ENCODE measurements around the gene SMYD3. TPM values are rescaled to one million over a fixed set of nuclear protein-coding genes. Genes with fewer than 3 reads are reported as not detected.
"Not testable (repeated sequence)": the region's sequence is repeated elsewhere in the genome, so short reads cannot be mapped to it uniquely, and the experiment has no call there.

Gene SMYD3
- total and polyA plus RNA-seq, 11 donors, result 6.3 to 12.1 (median 9.5) TPM

DNA sequence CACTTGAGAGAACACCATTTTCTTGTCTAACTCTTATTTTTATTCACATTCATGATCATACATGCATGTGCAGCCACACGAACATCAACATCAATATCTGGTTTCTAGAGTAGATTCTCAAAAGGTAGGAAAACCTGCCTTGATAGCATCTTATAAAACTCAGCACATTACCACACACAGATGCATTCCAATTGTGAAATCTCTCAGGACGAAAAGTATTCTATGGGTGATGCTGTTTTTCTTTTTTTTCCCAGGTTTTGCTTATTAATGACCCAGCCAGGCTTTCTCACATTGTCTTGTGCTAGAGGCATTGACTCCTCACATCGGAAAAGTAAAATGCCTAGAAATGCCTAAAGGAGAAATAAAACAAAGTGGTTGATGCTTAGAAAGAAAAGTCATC is 789.5 kb downstream of the SMYD3 start:
- Histone ChIP-seq H3K4me3 (no peak overlapping the region), H3K9me3 (no peaks in the 10 kb centered on the region), H3K36me3 (no peaks in the 10 kb centered on the region), H3K27ac (no peak overlapping the region), H3K4me1 (no peaks in the 10 kb centered on the region), H3K27me3 (no peaks in the 10 kb centered on the region)
- no peak for TF ChIP-seq POLR2A (IDR thresholded peaks at IDR 0.05)
- TF ChIP-seq, protein P1, sequence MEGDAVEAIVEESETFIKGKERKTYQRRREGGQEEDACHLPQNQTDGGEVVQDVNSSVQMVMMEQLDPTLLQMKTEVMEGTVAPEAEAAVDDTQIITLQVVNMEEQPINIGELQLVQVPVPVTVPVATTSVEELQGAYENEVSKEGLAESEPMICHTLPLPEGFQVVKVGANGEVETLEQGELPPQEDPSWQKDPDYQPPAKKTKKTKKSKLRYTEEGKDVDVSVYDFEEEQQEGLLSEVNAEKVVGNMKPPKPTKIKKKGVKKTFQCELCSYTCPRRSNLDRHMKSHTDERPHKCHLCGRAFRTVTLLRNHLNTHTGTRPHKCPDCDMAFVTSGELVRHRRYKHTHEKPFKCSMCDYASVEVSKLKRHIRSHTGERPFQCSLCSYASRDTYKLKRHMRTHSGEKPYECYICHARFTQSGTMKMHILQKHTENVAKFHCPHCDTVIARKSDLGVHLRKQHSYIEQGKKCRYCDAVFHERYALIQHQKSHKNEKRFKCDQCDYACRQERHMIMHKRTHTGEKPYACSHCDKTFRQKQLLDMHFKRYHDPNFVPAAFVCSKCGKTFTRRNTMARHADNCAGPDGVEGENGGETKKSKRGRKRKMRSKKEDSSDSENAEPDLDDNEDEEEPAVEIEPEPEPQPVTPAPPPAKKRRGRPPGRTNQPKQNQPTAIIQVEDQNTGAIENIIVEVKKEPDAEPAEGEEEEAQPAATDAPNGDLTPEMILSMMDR (IDR thresholded peaks at IDR 0.05), result no peak
- intact Hi-C loops (cut with DNase I), result no loop called here
- 89 to 97% (median 95%) methylated on average over 3 of the region's 3 CpGs for WGBS, 4 donors
- ATAC-seq (no peak), DNase-seq (no peak)

DNA sequence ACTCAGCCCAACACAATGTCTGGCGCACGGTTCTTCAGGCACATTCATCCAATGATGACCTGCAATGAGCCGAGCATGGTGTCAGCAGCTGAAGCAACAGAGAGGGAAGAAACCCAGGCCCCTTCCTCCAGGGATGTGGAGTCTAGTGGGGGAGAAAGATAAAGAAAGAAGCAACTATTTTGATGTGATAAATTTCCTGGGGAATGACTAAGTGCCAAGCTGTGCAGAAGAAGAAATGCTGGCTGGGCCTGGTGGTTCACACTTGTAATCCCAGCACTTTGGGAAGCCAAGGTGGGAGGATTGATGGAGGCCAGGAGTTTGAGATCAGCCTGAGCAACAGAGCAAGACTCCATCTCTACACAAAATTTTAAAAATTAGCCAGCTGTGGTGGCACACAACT is 790.5 kb downstream of the SMYD3 start:
- H3K27ac ChIP-seq, result no peak overlapping the region
- H3K36me3 ChIP-seq, result no peaks in the 10 kb centered on the region
- no peak for TF ChIP-seq POLR2A (IDR thresholded peaks at IDR 0.05)
- TF ChIP-seq, protein P1 (IDR thresholded peaks at IDR 0.05), result no peak
- ATAC-seq (no peak), DNase-seq (no peak)
- WGBS, 4 donors, result 90 to 92% (median 91%) methylated on average over 3 of the region's 3 CpGs
- no peaks in the 10 kb centered on the region for H3K9me3 ChIP-seq
- no peaks in the 10 kb centered on the region for H3K4me1 ChIP-seq
- intact Hi-C loops (cut with DNase I), result no loop called here
- H3K27me3 ChIP-seq, result no peaks in the 10 kb centered on the region
- H3K4me3 ChIP-seq, result no peak overlapping the region

GRCh38 chr1:245715970-245716369 is 791.1 kb downstream of the SMYD3 start:
- H3K27ac ChIP-seq, result no peak overlapping the region
- H3K27me3 ChIP-seq, result no peaks in the 10 kb centered on the region
- intact Hi-C loops (cut with DNase I), result no loop called here
- no peak for TF ChIP-seq POLR2A (IDR thresholded peaks at IDR 0.05)
- TF ChIP-seq, protein P1 (IDR thresholded peaks at IDR 0.05), result no peak
- H3K36me3 ChIP-seq, result no peaks in the 10 kb centered on the region
- H3K4me3 ChIP-seq, result no peak overlapping the region
- no peak for DNase-seq
- WGBS, 4 donors, result 55 to 78% (median 70%) methylated on average over 1 of the region's 1 CpG
- no peaks in the 10 kb centered on the region for H3K4me1 ChIP-seq
- ATAC-seq, result peak in 1 of 4 donors; percentile 31
- H3K9me3 ChIP-seq, result no peaks in the 10 kb centered on the region

- no peak for ATAC-seq
- no peaks in the 10 kb centered on the region for H3K4me1 ChIP-seq
Observed at GRCh38 chr1:245715291-245715701, 791.8 kb downstream of the SMYD3 start.

GRCh38 chr1:245714027-245714426 is 793.1 kb downstream of the SMYD3 start:
- H3K36me3 ChIP-seq; ATAC-seq; H3K4me1 ChIP-seq; H3K9me3 ChIP-seq; H3K27ac ChIP-seq; intact Hi-C loops (cut with DNase I); H3K27me3 ChIP-seq; H3K4me3 ChIP-seq; DNase-seq: not testable (repeated sequence)
- WGBS, 4 donors, result 91 to 96% (median 94%) methylated on average over 3 of the region's 3 CpGs

More at GRCh38 chr1:245715291-245715701, 791.8 kb downstream of the SMYD3 start:
- WGBS, 4 donors, result 37 to 53% (median 51%) methylated on average over 8 to 9 of the region's 9 CpGs
- no peak for DNase-seq
- H3K9me3 ChIP-seq, result no peaks in the 10 kb centered on the region
- H3K4me3 ChIP-seq, result no peak overlapping the region
- intact Hi-C loops (cut with DNase I), result no loop called here
- no peaks in the 10 kb centered on the region for H3K36me3 ChIP-seq
- no peaks in the 10 kb centered on the region for H3K27me3 ChIP-seq
- TF ChIP-seq, protein P1 (IDR thresholded peaks at IDR 0.05), result no peak
- TF ChIP-seq POLR2A (IDR thresholded peaks at IDR 0.05), result no peak
- H3K27ac ChIP-seq, result no peak overlapping the region

Data from heart left ventricle (tissue), 16 donors.